ENCODE data around the gene ZNF440.
"Not testable (repeated sequence)": the region's sequence is repeated elsewhere in the genome, so short reads cannot be mapped to it uniquely, and the experiment has no call there.

The ZNF440 gene

GRCh38 chr19:11861301-11861700 lies 47.2 kb downstream of the ZNF440 start:
- ChIA-PET CTCF (no interaction called here), POLR2A (no interaction called here)
- no peak for DNase-seq (ENCODE audit: low read depth, low spot score)
- TF ChIP-seq, protein P1, sequence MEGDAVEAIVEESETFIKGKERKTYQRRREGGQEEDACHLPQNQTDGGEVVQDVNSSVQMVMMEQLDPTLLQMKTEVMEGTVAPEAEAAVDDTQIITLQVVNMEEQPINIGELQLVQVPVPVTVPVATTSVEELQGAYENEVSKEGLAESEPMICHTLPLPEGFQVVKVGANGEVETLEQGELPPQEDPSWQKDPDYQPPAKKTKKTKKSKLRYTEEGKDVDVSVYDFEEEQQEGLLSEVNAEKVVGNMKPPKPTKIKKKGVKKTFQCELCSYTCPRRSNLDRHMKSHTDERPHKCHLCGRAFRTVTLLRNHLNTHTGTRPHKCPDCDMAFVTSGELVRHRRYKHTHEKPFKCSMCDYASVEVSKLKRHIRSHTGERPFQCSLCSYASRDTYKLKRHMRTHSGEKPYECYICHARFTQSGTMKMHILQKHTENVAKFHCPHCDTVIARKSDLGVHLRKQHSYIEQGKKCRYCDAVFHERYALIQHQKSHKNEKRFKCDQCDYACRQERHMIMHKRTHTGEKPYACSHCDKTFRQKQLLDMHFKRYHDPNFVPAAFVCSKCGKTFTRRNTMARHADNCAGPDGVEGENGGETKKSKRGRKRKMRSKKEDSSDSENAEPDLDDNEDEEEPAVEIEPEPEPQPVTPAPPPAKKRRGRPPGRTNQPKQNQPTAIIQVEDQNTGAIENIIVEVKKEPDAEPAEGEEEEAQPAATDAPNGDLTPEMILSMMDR (IDR thresholded peaks at IDR 0.05; ENCODE audit: insufficient read depth, low read length, missing control alignments), result no peak
- H3K4me3 ChIP-seq (ENCODE audit: low read depth, low read length), result no peak overlapping the region

- POLR2A ChIA-PET; H3K4me3 ChIP-seq (ENCODE audit: low read depth, low read length); DNase-seq (ENCODE audit: low read depth, low spot score); CTCF ChIA-PET: not testable (repeated sequence)
Measured at GRCh38 chr19:11867766-11868165, 53.7 kb downstream of the ZNF440 start.

- DNase-seq (ENCODE audit: low read depth, low spot score), result no peak
- TF ChIP-seq, protein P1 (IDR thresholded peaks at IDR 0.05; ENCODE audit: insufficient read depth, low read length, missing control alignments), result no peak
- no peak overlapping the region for H3K4me3 ChIP-seq (ENCODE audit: low read depth, low read length)
- CTCF ChIA-PET, result no interaction called here
- POLR2A ChIA-PET, result no interaction called here
Measured at GRCh38 chr19:11868188-11868587, 54.1 kb downstream of the ZNF440 start.

GRCh38 chr19:11872624-11873023 lies 58.6 kb downstream of the ZNF440 start:
- H3K4me3 ChIP-seq (ENCODE audit: low read depth, low read length), result no peak overlapping the region
- TF ChIP-seq, protein P1 (IDR thresholded peaks at IDR 0.05; ENCODE audit: insufficient read depth, low read length, missing control alignments), result no peak
- ChIA-PET CTCF (interaction anchor here (1.6 to 3.1 kb wide), 3 partner anchors 8 to 75 kb away, joined by 6 to 13 read pairs (median 7); partner anchors contain the start of genes ZNF491 and ZNF700), POLR2A (no interaction called here)
- DNase-seq (ENCODE audit: low read depth, low spot score), result no peak

DNA sequence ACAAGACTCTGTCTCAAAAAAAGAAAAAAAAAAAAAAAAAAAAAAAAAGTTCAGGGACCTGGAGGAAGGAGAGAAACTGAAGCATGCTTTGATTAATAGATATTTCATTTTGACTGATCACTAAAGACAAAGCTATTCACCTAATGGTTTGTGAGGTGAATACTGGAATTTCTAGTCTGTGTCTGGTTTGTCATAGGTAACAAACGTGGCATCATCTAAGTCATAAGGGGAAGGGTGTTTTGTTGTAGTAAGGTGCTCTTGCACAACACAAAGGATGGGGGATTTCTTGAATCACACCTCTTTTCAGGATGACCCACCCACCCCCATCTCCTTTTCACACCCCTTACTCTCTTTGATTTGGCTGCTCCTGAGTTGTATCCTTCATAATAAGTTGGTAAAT lies 59.7 kb downstream of the ZNF440 start:
- DNase-seq (ENCODE audit: low read depth, low spot score), result no peak
- ChIA-PET POLR2A (no interaction called here), CTCF (interaction anchor here (0.6 kb wide), 1 partner anchor 12 kb away, joined by 3 read pairs; no protein-coding TSS in a partner anchor)
- no peak overlapping the region for H3K4me3 ChIP-seq (ENCODE audit: low read depth, low read length)
- TF ChIP-seq, protein P1 (IDR thresholded peaks at IDR 0.05; ENCODE audit: insufficient read depth, low read length, missing control alignments), result no peak

GRCh38 chr19:11879687-11880266 lies 65.7 kb downstream of the ZNF440 start:
- H3K4me3 ChIP-seq (ENCODE audit: low read depth, low read length); DNase-seq (ENCODE audit: low read depth, low spot score); POLR2A ChIA-PET: not testable (repeated sequence)
- CTCF ChIA-PET, result interaction anchor here (0.7 to 9.5 kb wide), 16 partner anchors 8 to 793 kb away, joined by 3 to 79 read pairs (median 6); partner anchors contain the start of genes ZNF20 and ZNF491

DNA sequence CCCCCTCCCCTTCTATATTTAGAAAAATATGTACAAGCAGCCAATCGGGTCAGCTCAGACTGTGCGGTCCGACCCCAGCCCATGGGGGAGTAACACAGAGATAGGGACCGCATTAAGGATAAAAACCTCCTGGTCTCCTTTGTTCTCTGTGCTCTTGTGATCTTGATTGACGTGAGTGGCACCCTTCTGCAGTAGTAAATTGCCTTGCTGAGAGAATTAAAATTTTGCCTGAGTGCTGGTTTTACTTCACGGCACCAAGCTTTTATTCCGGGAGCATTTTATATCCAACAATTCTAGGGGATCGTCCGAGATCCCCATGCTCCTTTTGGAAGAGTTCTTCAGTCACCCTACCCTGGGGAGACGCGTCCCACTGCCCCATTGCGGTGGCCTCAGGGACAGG lies 66.5 kb downstream of the ZNF440 start:
- POLR2A ChIA-PET, result no interaction called here
- H3K4me3 ChIP-seq (ENCODE audit: low read depth, low read length), result no peak overlapping the region
- CTCF ChIA-PET, result interaction anchor here (0.6 to 9.5 kb wide), 16 partner anchors 9 to 792 kb away, joined by 3 to 79 read pairs (median 4); partner anchors contain the start of gene ZNF491
- DNase-seq (ENCODE audit: low read depth, low spot score), result no peak
- TF ChIP-seq, protein P1 (IDR thresholded peaks at IDR 0.05; ENCODE audit: insufficient read depth, low read length, missing control alignments), result no peak
